ENCODE data around the gene RPL31.

Gene RPL31

GRCh38 chr2:101001691-101002561, at the start of gene RPL31:
TSS of gene RPL31 (plus strand) at chr2:101002289. CDS start at chr2:101002702, 413 bp downstream.
- DNase-seq: peak; percentile 86

- no peak for DNase-seq
Measured at GRCh38 chr2:100952512-100952911, 49.6 kb upstream of the RPL31 start.

GRCh38 chr2:100953406-100954043, 48.6 kb upstream of the RPL31 start:
- no peak for DNase-seq

- no peak for DNase-seq
Measured at GRCh38 chr2:100954044-100954420, 48.1 kb upstream of the RPL31 start.

GRCh38 chr2:100955226-100955625, 46.9 kb upstream of the RPL31 start:
- DNase-seq: no peak

GRCh38 chr2:100956081-100956480, 46.0 kb upstream of the RPL31 start:
- DNase-seq: no peak

- no peak for DNase-seq
Measured at GRCh38 chr2:100957996-100958653, 44.0 kb upstream of the RPL31 start.

GRCh38 chr2:100959225-100959880, 42.7 kb upstream of the RPL31 start:
- no peak for DNase-seq

GRCh38 chr2:100960688-100961087, 41.4 kb upstream of the RPL31 start:
- DNase-seq: no peak

- no peak for DNase-seq
Measured at GRCh38 chr2:100962366-100963025, 39.6 kb upstream of the RPL31 start.

- no peak for DNase-seq
Measured at GRCh38 chr2:100963026-100963375, 39.1 kb upstream of the RPL31 start.

- DNase-seq: no peak
Measured at GRCh38 chr2:100964222-100964621, 37.9 kb upstream of the RPL31 start.

GRCh38 chr2:100964681-100965169, 37.4 kb upstream of the RPL31 start:
- no peak for DNase-seq

- DNase-seq: no peak
Measured at GRCh38 chr2:100965596-100965995, 36.5 kb upstream of the RPL31 start.

- DNase-seq: no peak
Measured at GRCh38 chr2:100967716-100968115, 34.4 kb upstream of the RPL31 start.

- DNase-seq: no peak
Measured at GRCh38 chr2:100968146-100969145, 33.6 kb upstream of the RPL31 start.

GRCh38 chr2:100969998-100970397, 32.1 kb upstream of the RPL31 start:
- no peak for DNase-seq

- DNase-seq: no peak
Measured at GRCh38 chr2:100971221-100971620, 30.9 kb upstream of the RPL31 start.

- DNase-seq: no peak
Measured at GRCh38 chr2:100972452-100972851, 29.6 kb upstream of the RPL31 start.

- DNase-seq: no peak
Measured at GRCh38 chr2:100974712-100975520, 27.2 kb upstream of the RPL31 start.

GRCh38 chr2:100975521-100975785, 26.6 kb upstream of the RPL31 start:
- DNase-seq: no peak

Data from NCI-H524 treated with DMSO at 0.1 percent for 48 hours (cell line).